Measurements from ENCODE around the gene TSPY10.
"Not testable (repeated sequence)": the region's sequence is repeated elsewhere in the genome, so short reads cannot be mapped to it uniquely, and the experiment has no call there.

TSPY10 gene

GRCh38 chrY:9527580-9527979, at the start of gene TSPY10:
Gene TSPY10 (plus strand): TSS chrY:9527880. CDS start chrY:9527926, 46 bp downstream.
- DNase-seq (ENCODE audit: low read depth in 2 of 2) = not testable (repeated sequence)

DNA sequence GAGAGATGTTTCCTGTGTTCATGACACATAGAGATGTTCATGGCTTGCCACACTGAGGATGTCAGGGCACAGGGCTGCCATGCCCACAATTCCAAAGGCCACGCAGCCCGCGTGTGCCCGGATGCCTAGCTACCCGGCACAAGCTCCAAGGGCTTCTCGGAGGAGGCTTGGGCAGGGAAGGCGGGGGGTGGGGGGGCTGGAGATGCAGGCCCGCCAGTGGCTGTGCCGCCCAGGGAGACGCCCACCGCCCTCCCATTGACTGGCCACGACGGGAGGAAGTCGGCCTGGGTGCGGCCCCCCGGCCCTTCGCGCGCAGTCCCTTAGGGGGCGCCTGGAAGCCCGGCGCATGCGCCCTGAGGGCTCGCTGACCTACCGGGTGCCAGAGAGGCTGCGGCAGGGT, 40.7 kb upstream of the TSPY10 start, which contains the start of gene TSPY9:
Gene TSPY9 (plus strand): TSS at position 301 of the 400 bp plus-strand sequence. CDS start 46 bp downstream, at position 347.
- not testable (repeated sequence) for DNase-seq (ENCODE audit: low read depth in 2 of 2)

- not testable (repeated sequence) for DNase-seq (ENCODE audit: low read depth in 2 of 2)
These were observed 23.3 kb upstream of the TSPY10 start for GRCh38 chrY:9504396-9504795.

DNA sequence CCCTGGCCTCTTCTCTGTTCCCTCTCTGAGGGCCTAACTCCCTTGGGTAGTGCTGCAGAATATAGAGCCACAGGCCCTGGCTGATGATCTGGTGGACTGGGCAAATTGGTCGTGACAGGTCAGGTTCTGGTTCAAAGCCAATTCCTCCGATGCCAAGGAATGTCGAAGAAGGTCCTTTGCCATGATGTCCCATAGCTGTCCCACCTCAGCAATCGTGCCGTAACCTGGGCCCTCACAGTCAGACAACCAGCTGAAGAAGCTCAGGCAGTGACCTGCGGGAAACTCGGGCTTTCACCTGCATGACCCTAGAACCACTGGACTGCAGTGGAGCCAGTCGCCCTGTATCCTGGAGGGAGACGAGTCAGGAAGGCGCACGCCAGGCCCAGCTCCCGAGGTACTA, 11.4 kb upstream of the TSPY10 start:
- DNase-seq (ENCODE audit: low read depth in 2 of 2) = not testable (repeated sequence)

All from stimulated activated CD8-positive, alpha-beta memory T cell treated with anti-CD3 and anti-CD28 coated beads, Interleukin-2, amount 100 ng/mL, for 1 hour (primary cell).